Adrenal gland (tissue), 5 donors: ENCODE results near the gene HAUS2.

Source experiments
- POLR2A ChIP-seq, 2 donors: fragments of 450-650 bp; IDR thresholded peaks; one replicate each; pipeline ENCODE4 v1.6.1; 2017; ENCODE audit warnings: antibody characterized with exemption in 2 of 2, mild to moderate bottlenecking in 2 of 2, moderate library complexity in 1 of 2
- TF ChIP-seq, protein P1 (sequence below), 6 experiments: fragments of 450-650 bp in 4 of 6; fragments of 200-600 bp in 2 of 6; sonication (generic) in 1 of 6; IDR thresholded peaks; 1 replicate in 5 of 6; 2 replicates in 1 of 6; pipeline versions ENCODE4 v1.5.1 to v1.8.0; 2016 to 2021; ENCODE audit warnings: antibody characterized with exemption in 6 of 6, mild to moderate bottlenecking in 2 of 6, moderate library complexity in 1 of 6
- donor health status: DM: no; HTN: no; CAD: no.

GRCh38 chr15:42558739-42559138 lies 10.1 kb downstream of the HAUS2 start:
- TF ChIP-seq POLR2A (IDR thresholded peaks at IDR 0.05), result no peak
- TF ChIP-seq, protein P1, sequence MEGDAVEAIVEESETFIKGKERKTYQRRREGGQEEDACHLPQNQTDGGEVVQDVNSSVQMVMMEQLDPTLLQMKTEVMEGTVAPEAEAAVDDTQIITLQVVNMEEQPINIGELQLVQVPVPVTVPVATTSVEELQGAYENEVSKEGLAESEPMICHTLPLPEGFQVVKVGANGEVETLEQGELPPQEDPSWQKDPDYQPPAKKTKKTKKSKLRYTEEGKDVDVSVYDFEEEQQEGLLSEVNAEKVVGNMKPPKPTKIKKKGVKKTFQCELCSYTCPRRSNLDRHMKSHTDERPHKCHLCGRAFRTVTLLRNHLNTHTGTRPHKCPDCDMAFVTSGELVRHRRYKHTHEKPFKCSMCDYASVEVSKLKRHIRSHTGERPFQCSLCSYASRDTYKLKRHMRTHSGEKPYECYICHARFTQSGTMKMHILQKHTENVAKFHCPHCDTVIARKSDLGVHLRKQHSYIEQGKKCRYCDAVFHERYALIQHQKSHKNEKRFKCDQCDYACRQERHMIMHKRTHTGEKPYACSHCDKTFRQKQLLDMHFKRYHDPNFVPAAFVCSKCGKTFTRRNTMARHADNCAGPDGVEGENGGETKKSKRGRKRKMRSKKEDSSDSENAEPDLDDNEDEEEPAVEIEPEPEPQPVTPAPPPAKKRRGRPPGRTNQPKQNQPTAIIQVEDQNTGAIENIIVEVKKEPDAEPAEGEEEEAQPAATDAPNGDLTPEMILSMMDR (IDR thresholded peaks at IDR 0.05), result no peak
